Stimulated activated CD8-positive, alpha-beta memory T cell treated with anti-CD3 and anti-CD28 coated beads, Interleukin-7, amount 100 ng/mL, for 48 hours (primary cell): Measurements from ENCODE around the gene KMT2B.
"Not testable (repeated sequence)": the region's sequence is repeated elsewhere in the genome, so short reads cannot be mapped to it uniquely, and the experiment has no call there.

Source experiments
- DNase-seq, 2 donors: peaks; one replicate each; pipeline ENCODE4 v3.0.0-alpha.2; 2020; ENCODE audit warnings: low read depth in 1 of 2; ENCODE audit errors: extremely low read depth in 1 of 2

Gene KMT2B

DNA sequence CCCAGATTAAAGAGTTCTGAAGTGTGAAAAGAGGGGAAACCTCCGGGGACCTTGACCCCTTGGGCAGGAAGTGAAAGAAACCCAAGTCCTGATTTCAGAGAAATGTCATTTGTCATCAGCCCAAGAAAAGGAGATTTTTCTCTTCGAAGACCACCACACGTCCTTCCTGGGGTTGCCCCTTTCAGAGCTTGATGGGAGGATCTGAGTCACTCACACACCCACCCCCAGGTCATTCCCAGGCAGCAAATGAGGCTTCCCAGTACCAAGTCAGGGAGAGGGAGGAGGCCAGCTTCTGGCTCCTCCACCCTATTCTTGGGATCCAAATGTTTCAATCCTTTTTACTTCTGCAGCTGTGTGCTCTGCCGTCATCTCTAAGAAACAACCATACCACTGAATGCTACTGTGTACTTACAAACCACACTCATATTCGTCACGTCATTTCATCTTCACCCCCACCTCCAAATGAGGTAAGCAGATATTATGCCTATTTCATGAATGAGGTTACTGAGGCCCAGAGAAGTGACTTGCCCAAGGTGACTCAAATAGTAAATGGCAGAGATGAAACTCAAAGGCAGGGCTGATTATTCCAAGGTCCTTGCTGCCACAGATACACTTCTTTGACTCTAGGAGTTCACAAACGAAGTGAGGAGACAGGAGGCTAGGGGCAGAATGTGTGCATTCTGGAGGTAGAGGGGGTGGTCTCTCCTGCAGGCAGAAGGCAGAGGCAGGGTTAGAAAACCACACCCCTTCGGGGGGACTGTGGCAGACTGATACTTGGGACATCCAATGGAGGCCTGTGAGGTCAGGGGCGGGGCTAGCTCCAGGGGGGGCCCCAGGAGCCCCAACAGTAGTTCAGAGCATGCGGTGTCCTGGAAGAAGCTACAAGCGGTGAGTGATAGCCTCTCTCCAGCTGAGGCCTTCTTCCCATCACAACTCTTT is 5.0 kb upstream of the KMT2B start:
- peak; percentile 80 to 90 for DNase-seq

DNA sequence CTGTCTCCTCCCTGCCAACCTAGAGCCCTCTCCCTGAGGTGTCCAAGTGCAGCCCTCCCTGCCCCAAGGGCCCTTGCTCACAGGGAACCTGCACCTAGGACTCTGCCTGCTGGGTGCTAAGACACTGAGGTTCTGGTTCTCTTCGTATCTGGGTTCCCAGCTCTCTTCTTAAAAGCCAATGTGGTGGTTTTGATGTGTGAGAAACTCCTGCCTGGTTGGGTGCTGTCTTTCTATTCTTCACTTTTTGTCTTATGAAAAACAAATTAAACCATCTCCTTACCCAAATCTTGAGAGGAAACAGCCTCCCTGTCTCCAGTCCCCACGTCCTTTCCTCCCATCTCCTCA is 4.3 kb upstream of the KMT2B start:
- no peak for DNase-seq

DNA sequence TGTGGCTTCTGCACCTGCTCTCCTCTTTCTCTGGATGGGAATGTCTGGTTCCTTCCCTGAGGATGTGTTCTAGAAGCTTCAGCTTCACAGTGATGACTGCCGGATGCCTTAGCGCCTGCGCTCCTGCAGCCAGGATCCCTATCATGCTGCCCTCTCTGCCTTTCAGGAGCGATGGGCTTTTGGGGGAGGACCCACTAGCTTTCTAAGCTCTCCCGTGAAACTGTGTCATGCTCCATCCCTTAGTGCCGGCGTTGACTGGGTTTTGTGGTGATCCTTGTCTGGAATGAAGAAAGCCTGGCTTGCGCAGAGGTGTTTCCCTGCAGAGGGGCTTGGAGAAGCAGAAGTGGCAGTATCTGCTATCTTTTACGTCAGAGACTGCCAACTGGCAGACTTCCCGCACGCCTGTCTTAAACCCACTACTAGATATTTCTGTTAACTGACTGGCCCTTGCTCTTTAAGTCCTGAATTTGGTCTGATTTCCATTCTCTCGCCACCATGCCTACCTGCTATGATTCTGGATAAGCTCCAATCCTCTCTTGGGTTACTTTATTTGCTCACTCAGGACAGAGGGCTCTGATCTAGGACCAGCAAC is 3.8 kb upstream of the KMT2B start:
- DNase-seq = no peak

DNA sequence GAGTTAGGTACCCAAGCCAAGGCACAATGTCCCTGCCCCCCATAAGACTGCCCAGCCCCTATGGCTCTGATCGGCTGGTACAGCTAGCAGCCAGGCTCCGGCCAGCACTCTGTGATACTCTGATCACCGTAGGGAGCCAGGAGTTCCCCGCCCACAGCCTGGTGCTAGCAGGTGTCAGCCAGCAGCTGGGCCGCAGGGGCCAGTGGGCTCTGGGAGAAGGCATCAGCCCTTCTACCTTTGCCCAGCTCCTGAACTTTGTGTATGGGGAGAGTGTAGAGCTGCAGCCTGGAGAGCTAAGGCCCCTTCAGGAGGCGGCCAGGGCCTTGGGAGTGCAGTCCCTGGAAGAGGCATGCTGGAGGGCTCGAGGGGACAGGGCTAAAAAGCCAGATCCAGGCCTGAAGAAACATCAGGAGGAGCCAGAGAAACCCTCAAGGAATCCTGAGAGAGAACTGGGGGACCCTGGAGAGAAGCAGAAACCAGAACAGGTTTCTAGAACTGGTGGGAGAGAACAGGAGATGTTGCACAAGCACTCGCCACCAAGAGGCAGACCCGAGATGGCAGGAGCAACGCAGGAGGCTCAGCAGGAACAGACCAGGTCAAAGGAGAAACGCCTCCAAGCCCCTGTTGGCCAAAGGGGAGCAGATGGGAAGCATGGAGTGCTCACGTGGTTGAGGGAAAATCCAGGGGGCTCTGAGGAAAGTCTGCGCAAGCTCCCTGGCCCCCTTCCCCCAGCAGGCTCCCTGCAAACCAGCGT is 3.0 kb upstream of the KMT2B start:
- DNase-seq = no peak

DNA sequence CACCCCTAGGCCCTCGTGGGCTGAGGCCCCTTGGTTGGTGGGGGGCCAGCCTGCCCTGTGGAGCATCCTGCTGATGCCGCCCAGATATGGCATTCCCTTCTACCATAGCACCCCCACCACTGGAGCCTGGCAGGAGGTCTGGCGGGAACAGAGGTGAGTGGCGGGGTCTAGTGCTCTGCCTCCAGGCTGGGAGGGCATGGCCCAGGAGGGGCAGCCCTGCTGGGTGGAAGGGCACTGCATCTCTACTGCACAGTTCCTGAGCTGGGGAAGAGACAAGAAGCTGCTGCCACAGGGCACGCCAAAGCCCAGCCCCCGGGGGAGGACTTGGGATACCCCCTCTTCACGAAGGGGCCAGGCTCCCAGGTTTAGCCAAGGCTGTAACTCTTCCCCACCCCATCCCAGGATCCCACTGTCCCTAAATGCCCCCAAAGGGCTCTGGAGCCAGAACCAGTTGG is 2.4 kb upstream of the KMT2B start:
- DNase-seq = no peak

DNA sequence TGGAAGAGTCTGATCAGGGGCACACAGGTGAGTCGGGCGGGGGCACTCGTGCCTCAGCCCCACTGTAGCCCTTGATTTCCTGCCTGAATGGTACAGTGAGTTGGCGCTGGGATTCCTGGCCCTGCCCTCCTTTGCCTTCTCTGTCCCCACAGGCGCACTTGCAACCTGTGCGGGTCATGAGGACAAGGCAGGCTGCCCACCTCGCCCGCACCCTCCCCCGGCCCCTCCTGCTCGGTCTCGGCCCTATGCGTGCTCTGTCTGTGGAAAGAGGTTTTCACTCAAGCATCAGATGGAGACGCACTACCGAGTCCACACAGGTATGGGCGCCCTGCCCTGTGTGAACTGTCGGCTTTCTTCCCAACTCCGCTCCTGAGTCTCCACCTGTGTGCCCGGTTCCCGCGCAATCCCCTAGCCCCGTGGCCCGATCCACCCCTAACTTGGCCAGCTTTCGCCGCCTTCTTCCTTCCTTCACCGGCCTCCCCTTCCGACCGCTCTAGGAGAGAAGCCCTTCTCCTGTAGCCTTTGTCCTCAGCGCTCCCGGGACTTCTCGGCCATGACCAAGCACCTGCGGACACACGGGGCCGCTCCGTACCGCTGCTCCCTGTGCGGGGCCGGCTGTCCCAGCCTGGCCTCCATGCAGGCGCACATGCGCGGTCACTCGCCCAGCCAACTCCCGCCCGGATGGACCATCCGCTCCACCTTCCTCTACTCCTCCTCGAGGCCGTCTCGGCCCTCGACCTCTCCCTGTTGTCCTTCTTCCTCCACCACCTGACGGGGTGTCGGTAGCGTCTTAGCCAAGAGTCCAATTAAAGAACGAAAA is 1.6 kb upstream of the KMT2B start:
- no peak for DNase-seq

DNA sequence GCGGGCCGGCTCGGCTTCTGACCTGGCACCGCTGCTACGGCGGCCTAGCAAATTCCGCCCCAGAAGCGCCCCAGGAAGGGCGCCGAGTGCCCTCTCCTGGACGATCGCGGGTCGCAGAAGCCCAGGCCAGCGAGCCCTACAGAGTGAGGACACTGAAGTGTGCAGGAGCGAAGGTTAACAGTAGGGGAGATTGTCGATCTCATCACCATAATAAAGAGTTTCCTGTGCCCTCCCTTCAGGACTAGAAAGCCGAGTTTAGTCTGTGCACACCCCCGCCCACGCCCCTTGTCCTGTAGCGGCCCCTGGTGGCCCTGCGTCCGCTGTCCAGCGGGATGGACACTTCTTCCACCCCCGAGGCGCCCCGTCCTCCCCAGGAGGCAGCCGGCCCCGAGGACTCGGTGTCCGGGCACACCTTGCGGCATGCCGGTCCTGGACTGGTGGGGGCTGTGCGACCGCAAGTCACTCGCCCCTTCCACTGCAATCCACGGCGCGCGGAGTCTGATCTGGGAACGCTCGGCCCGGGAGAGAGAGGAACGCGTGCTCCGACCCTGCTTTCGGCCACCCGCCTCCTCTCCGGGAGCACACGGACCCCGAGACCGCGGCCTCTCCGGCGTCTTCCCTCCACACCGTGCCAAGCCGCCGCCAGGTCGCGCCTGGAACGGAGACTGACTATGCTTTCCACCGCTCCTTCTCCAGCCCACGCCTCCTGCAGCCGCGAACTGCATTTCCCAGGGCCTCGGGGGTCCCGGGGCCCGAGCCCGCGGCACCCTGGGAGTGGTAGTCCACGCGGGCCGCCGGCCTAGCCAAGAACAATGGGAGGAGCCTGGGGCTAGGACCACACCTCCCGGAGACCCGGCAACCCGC is 770 bp upstream of the KMT2B start:
- peak; percentile 61 to 94 for DNase-seq

DNA sequence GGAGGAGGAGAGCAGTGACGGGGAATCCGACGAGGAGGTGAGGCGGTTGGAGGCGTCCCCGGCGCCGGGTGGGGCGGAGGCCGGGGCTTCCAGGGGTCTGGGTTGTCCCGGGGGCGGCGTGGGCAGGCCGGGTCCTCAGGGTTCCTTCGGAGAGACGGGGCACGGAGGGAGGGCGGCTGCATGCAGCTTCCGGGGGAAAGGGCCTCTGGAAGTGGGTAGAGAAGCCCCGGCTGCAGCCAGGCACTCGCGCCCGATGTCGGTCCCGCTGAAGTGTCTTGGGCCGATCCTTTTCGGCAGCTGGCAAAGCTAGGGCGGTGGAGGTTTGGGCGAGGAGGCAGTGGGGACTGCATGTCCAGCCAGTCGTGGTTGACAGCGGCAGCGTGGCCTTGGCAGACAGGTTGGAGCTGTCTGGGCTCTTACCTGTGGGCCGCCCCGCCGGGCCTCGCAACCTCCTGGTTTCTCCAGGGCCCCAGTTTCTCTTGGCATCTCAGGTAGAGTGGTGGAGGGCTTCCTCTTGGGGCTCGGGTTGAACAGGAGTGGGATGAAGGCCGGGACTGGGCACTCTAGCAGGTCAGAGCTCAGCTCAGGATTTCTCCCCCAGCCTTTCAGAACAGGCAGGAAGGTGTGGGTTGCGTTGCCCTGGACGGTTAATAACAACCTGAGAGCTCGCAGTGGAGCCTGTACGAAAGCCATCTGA is 690 bp downstream of the KMT2B start:
- peak; percentile 54 to 61 for DNase-seq

DNA sequence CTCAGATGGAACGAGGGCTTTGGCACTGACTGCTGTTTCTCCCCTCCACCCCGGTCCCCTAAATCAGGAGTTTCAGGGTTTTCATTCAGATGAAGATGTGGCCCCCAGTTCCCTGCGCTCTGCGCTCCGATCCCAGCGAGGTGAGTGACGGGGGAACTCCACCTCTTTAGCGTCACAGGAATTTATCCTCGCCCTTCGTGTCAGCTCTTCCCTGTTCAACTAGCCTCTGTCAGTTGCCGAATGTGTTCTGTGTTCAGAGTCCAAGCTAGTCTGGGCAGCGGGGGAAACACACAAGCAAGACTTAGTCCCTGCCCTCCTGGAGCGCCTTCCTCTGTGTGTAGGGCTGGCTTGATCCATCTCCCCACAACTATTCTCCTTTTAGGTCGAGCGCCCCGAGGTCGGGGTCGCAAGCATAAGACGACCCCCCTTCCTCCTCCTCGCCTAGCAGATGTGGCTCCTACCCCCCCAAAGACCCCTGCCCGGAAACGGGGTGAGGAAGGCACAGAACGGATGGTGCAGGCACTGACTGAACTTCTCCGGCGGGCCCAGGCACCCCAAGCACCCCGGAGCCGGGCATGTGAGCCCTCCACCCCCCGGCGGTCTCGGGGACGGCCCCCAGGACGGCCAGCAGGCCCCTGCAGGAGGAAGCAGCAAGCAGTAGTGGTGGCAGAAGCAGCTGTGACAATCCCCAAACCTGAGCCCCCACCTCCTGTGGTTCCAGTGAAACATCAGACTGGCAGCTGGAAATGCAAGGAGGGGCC is 1.8 kb downstream of the KMT2B start:
- DNase-seq = no peak

DNA sequence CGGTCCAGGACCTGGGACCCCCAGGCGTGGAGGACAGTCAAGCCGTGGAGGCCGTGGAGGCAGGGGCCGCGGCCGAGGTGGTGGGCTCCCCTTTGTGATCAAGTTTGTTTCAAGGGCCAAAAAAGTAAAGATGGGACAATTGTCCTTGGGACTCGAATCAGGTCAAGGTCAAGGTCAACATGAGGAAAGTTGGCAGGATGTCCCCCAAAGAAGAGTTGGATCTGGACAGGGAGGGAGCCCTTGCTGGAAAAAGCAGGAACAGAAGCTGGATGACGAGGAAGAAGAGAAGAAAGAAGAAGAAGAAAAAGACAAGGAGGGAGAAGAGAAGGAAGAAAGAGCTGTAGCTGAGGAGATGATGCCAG is 2.3 kb downstream of the KMT2B start:
- no peak for DNase-seq

DNA sequence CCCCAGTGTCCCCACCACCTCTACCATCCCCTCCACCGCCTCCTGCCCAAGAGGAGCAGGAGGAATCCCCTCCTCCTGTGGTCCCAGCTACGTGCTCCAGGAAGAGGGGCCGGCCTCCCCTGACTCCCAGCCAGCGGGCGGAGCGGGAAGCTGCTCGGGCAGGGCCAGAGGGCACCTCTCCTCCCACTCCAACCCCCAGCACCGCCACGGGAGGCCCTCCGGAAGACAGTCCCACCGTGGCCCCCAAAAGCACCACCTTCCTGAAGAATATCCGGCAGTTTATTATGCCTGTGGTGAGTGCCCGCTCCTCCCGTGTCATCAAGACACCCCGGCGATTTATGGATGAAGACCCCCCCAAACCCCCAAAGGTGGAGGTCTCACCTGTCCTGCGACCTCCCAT is 2.8 kb downstream of the KMT2B start:
- DNase-seq = no peak

DNA sequence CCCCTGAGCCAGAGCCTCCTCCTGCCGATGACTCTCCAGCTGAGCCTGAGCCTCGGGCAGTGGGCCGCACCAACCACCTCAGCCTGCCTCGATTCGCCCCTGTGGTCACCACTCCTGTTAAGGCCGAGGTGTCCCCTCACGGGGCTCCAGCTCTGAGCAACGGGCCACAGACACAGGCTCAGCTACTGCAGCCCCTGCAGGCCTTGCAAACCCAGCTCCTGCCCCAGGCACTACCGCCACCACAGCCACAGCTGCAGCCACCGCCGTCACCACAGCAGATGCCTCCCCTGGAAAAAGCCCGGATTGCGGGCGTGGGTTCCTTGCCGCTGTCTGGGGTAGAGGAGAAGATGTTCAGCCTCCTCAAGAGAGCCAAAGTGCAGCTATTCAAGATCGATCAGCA is 3.6 kb downstream of the KMT2B start:
- DNase-seq = no peak

DNA sequence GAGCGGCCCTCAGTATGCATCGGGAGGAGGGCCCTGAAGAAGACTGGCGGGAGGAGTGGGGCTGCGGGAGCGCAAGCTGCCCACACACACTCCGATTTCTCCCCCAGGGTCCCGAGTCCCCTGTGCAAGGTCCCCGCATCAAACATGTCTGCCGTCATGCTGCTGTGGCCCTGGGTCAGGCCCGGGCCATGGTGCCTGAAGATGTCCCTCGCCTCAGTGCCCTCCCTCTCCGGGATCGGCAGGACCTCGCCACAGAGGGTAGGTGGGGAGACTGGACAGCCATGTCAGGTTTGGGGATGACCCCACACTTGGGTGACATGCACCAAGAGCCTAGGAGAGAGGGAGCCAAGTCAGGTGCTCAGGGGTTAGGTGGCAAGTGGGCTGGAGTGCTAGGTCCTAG is 4.7 kb downstream of the KMT2B start:
- DNase-seq = no peak

DNA sequence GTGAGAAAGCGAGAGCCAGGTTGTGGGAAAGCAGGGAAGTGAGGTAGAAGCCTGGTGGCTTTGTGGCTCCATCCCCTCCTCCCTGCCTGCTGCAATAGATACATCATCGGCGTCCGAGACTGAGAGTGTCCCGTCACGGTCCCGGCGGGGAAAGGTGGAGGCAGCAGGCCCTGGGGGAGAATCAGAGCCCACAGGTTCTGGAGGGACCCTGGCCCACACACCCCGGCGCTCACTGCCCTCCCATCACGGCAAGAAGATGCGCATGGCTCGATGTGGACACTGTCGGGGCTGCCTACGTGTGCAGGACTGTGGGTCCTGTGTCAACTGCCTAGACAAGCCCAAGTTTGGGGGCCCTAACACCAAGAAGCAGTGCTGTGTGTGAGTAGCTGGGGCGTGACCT is 5.1 kb downstream of the KMT2B start:
- DNase-seq = no peak

DNA sequence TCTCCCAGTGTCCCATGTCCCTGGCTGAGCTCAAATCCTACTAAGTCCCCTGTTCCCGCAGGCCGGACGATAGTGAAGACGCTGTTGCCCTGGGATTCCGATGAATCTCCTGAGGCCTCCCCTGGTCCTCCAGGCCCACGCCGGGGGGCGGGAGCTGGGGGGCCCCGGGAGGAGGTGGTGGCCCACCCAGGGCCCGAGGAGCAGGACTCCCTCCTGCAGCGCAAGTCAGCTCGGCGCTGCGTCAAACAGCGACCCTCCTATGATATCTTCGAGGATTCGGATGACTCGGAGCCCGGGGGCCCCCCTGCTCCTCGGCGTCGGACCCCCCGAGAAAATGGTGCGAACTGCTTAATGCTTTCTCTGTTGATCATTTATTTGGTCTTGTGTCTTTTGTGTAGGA is 5.9 kb downstream of the KMT2B start:
- no peak for DNase-seq

DNA sequence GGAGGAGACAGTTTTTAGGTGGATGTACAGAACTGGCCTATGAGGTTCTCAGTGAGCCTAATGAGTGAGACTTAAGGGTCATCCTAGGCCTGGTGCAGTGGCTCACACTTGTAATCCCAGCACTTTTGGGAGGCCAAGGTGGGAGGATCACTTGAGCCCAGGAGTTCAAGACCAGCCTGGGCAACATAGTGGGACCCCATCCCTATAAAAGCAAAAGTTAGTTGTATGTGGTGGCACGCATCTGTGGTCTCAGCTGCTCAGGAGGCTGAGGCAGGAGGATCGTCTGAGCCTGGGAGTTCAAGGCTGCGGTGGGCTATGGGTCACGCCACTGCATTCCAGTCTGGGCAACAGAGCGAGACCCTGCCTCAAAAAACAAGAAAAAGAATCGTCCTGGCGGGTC is 6.3 kb downstream of the KMT2B start:
- DNase-seq = not testable (repeated sequence)

DNA sequence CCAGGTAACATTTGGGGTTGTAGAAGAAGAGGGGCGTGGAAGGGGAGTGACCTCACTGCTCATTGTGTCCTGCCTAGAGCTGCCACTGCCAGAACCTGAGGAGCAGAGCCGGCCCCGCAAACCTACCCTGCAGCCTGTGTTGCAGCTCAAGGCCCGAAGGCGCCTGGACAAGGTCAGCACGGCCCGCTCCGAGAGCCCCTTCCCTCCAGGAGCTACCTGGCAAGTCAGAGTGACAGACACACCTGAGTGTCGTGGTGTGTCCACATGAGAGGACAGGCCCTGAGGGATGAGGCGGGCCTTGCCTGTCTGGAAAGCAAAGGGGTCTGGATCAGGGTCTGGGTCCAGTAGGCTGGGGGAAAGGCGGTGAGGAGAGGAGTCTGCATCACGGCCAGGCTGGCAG is 6.8 kb downstream of the KMT2B start:
- no peak for DNase-seq

DNA sequence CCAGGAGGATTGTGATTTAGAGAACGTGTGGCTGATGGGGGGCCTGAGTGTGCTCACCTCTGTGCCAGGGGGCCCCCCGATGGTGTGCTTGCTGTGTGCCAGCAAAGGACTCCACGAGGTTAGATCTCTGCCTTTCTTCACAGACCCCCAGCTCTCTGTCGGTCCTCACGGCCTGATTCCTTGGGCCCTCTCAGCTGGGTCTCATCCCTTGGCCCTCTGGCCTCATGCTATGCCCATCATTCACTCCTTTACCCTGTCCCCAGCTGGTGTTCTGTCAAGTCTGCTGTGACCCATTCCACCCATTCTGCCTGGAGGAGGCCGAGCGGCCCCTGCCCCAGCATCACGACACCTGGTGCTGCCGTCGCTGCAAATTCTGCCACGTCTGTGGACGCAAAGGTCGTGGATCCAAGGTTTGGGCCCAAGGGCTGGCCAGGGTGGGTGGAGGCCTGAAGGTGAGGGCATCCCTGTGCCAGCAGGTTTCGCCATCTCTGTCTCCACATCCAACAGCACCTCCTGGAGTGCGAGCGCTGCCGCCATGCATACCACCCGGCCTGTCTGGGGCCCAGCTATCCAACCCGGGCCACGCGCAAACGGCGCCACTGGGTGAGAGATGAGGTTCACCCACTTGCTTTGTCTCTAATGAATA is 7.5 kb downstream of the KMT2B start:
- DNase-seq = no peak
